PC-9 (cell line): ENCODE data around the gene WT1. TPM values are rescaled to one million over a fixed set of nuclear protein-coding genes. Genes with fewer than 3 reads are reported as not detected.

ENCODE experiments used
- BruUV-seq: library from RNA; stranded (reverse); fragments of 400-500 nt; replicated peaks from 2 replicates; lab custom pipeline; 2021; lab: Mats Ljungman, UMichigan
- CTCF ChIA-PET: fragments of 300-600 bp; sonication (Branson Sonifier 250); formaldehyde crosslinking; loops from one replicate; lab custom pipeline; 2022; ENCODE audit warnings: antibody characterized with exemption; lab: Charles Lee
- POLR2A ChIA-PET: fragments of 300-600 bp; sonication (Branson Sonifier 250); formaldehyde crosslinking; loops from one replicate; lab custom pipeline; 2022; ENCODE audit warnings: antibody characterized with exemption; ENCODE audit not compliant: unreplicated experiment; lab: Charles Lee
- DNase-seq, 2 experiments: peaks; one replicate each; pipeline versions ENCODE4 v3.0.0 to v3.0.0-alpha.2; 2015 to 2022; ENCODE audit warnings: mixed read lengths in 1 of 2
- H2AFZ ChIP-seq: fragments of 200-600 bp; sonication (generic); 2 replicates; pipeline ENCODE4 v1.8.1; 2017; ENCODE audit warnings: antibody characterized with exemption
- H3F3A ChIP-seq: fragments of 200-600 bp; sonication (generic); 2 replicates; pipeline ENCODE4 v1.8.1; 2017; ENCODE audit warnings: antibody characterized with exemption, mild to moderate bottlenecking, low read depth; ENCODE audit not compliant: insufficient read depth
- H3K27ac ChIP-seq: fragments of 200-600 bp; sonication (generic); 2 replicates; pipeline ENCODE4 v1.6.1; 2016; ENCODE audit warnings: mixed run types
- H3K27me3 ChIP-seq: fragments of 200-600 bp; sonication (generic); 2 replicates; pipeline ENCODE4 v1.6.1; 2016; ENCODE audit warnings: low read depth, mixed run types; ENCODE audit not compliant: insufficient read depth
- H3K36me3 ChIP-seq: fragments of 200-600 bp; sonication (generic); 2 replicates; pipeline ENCODE4 v1.6.1; 2016; ENCODE audit warnings: low read depth, mixed run types
- H3K4me1 ChIP-seq: fragments of 200-600 bp; sonication (generic); replicated peaks from 2 replicates; pipeline ENCODE4 v1.6.1; 2016; ENCODE audit warnings: mixed run types; ENCODE audit not compliant: insufficient read depth
- H3K4me2 ChIP-seq: fragments of 200-600 bp; sonication (generic); 2 replicates; pipeline ENCODE4 v1.6.1; 2017; ENCODE audit warnings: mixed run types
- H3K4me3 ChIP-seq: fragments of 200-600 bp; sonication (generic); 2 replicates; pipeline ENCODE4 v1.6.1; 2016; ENCODE audit warnings: mixed run types
- H3K79me2 ChIP-seq: fragments of 200-600 bp; sonication (generic); 2 replicates; pipeline ENCODE4 v1.6.1; 2017; ENCODE audit warnings: low read depth, mixed run types
- H3K9me2 ChIP-seq: fragments of 200-600 bp; sonication (generic); 2 replicates; pipeline ENCODE4 v1.8.1; 2017; ENCODE audit warnings: mild to moderate bottlenecking; ENCODE audit not compliant: insufficient read depth
- H3K9me3 ChIP-seq: fragments of 200-600 bp; sonication (generic); 2 replicates; pipeline ENCODE4 v1.8.1; 2016; ENCODE audit warnings: low read depth; ENCODE audit not compliant: insufficient read depth
- H4K20me1 ChIP-seq: fragments of 200-600 bp; sonication (generic); 2 replicates; pipeline ENCODE4 v1.8.1; 2017; ENCODE audit not compliant: insufficient read depth
- EZH2 ChIP-seq: fragments of 200-600 bp; sonication (generic); IDR thresholded peaks from 2 replicates; pipeline ENCODE4 v1.8.0; 2017; ENCODE audit warnings: antibody characterized with exemption, low read depth
- intact Hi-C: fragments of 100-400 bp; cut with micrococcal nuclease; formaldehyde crosslinking; loops from one replicate; pipeline ENCODE4 v1.10.0; 2022; ENCODE audit not compliant: unreplicated experiment
- total RNA-seq: library from RNA; stranded (reverse); gene quantifications from 2 replicates; pipeline ENCODE4 v1.2.3, GENCODE V29; 2021
- TF ChIP-seq, protein P1 (sequence below): fragments of 200-600 bp; sonication (generic); conservative IDR thresholded peaks from 2 replicates; pipeline ENCODE4 v1.6.1; 2017; ENCODE audit warnings: mixed run types, antibody characterized with exemption, mild to moderate bottlenecking, moderate library complexity

The WT1 gene
- total RNA-seq, 1 experiment from 2014 or later, result not detected

DNA sequence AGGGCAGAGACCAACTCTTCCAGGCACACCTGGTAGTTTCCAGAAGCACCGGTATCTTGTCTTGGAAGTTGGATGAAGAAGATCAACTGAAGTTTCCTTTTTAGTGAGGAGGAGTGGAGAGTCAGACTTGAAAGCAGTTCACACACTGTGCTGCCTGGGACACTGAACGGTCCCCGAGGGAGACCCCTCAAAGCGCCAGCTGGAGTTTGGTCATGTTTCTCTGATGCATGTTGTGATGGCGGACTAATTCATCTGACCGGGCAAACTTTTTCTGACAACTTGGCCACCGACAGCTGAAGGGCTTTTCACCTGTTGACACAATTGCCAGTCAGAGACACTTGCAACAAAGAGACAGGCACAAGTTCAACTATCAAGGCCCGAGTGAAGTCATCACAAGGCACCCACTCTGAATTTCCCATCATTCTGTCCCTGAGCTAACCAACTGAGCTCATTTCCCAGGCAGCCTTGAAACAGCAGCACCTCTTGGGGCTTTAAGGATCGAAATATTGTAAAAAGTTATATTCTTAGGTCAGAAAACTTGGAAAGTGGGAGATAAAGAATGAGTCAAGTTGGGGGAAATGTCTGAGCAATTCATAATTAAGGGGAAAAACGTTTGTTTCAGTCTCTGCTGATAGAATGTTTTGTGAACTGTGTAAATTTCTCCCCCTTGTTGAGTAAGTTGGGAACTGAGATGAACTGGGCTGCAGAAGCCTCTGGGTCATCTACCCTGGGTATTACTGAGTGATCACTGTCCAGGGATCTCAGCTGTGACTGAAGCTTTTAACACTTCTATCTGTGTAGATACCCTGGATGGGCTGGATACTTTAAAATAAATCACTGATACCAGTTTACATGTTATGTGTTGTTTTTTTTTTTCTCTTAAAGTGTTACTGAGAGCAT is 46.2 kb downstream of the WT1 start:
- Histone ChIP-seq H3F3A (no peaks in the 10 kb centered on the region), H3K4me3 (no peak overlapping the region), H3K4me1 (peaks cover 9% of the 10 kb centered on the region; the same call in 1 of the 2 replicates), H3K27ac (no peak overlapping the region), H3K27me3 (0 out of 2 replicates have a peak, but pooled peaks cover under 1% of the 10 kb centered on the region), H4K20me1 (no peaks in the 10 kb centered on the region), H3K9me3 (no peaks in the 10 kb centered on the region), H3K79me2 (no peaks in the 10 kb centered on the region), H3K36me3 (no peaks in the 10 kb centered on the region), H3K9me2 (no peaks in the 10 kb centered on the region), H2AFZ (no peak overlapping the region), H3K4me2 (no peak overlapping the region)
- no peak for DNase-seq
- no TSS peak for BruUV-seq
- intact Hi-C loops, result loop anchor here (5.0 kb wide), 1 partner anchor 403 kb away; the partner anchor contains the start of gene CCDC73
- CTCF ChIA-PET, result no interaction called here
- POLR2A ChIA-PET, result no interaction called here
- no peak for TF ChIP-seq EZH2
- TF ChIP-seq, protein P1, sequence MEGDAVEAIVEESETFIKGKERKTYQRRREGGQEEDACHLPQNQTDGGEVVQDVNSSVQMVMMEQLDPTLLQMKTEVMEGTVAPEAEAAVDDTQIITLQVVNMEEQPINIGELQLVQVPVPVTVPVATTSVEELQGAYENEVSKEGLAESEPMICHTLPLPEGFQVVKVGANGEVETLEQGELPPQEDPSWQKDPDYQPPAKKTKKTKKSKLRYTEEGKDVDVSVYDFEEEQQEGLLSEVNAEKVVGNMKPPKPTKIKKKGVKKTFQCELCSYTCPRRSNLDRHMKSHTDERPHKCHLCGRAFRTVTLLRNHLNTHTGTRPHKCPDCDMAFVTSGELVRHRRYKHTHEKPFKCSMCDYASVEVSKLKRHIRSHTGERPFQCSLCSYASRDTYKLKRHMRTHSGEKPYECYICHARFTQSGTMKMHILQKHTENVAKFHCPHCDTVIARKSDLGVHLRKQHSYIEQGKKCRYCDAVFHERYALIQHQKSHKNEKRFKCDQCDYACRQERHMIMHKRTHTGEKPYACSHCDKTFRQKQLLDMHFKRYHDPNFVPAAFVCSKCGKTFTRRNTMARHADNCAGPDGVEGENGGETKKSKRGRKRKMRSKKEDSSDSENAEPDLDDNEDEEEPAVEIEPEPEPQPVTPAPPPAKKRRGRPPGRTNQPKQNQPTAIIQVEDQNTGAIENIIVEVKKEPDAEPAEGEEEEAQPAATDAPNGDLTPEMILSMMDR, result no peak

DNA sequence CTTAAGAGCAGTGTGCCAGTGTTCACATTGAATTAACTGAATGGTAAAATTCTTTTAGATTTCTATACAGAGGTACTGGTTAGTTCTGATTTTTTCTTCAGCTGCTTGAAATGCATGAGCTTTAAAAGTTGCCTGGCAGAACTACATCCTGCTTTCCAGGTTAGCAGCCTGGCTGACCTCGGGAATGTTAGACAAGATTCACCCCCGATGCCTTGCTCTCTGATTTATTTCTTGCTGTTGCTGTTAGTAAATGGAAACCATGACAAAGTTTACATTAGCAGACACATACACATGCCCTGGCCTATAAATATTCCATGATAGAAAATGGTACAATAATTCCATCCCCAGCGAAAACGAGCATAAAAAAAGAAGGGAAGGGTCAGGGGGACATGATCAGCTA is 47.0 kb downstream of the WT1 start:
- Histone ChIP-seq H3K79me2 (no peaks in the 10 kb centered on the region), H3K4me1 (peaks cover 9% of the 10 kb centered on the region; the same call in 1 of the 2 replicates), H3K36me3 (no peaks in the 10 kb centered on the region), H3K27ac (no peak overlapping the region), H3K9me2 (no peaks in the 10 kb centered on the region), H3F3A (no peaks in the 10 kb centered on the region), H3K4me3 (no peak overlapping the region), H2AFZ (no peak overlapping the region), H3K9me3 (no peaks in the 10 kb centered on the region), H3K4me2 (no peak overlapping the region), H4K20me1 (no peaks in the 10 kb centered on the region), H3K27me3 (peaks cover 8% of the 10 kb centered on the region; the same call in 1 of the 2 replicates)
- ChIA-PET POLR2A (no interaction called here), CTCF (no interaction called here)
- no peak for DNase-seq
- BruUV-seq, result no TSS peak
- intact Hi-C loops, result loop anchor here (5.0 kb wide), 1 partner anchor 404 kb away; the partner anchor contains the start of gene CCDC73
- TF ChIP-seq EZH2, result no peak
- TF ChIP-seq, protein P1, result no peak

DNA sequence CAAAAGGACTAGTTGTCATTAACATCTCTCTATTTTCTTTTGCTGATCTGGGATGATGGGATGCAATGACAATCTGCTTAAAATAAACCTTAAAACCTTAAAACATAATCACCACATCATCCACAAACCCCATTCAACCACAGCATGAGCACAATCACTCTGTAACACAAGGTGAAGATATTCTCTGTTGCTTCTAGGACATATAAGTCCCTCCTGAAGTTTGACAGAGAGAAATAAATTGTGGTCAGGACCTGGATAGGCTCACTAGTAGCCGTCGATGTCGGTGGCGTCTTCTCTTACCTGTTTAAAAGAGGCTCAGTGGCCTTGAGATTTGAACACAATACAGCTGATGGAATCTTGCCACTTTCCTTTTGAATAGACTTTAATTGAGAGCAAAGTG is 47.9 kb downstream of the WT1 start:
- H3F3A ChIP-seq, result no peaks in the 10 kb centered on the region
- no peak overlapping the region for H3K4me3 ChIP-seq
- H3K4me1 ChIP-seq, result peaks cover 9% of the 10 kb centered on the region; the same call in 1 of the 2 replicates
- POLR2A ChIA-PET, result no interaction called here
- no peaks in the 10 kb centered on the region for H3K9me2 ChIP-seq
- H3K27ac ChIP-seq, result no peak overlapping the region
- H3K79me2 ChIP-seq, result no peaks in the 10 kb centered on the region
- CTCF ChIA-PET, result no interaction called here
- no peaks in the 10 kb centered on the region for H4K20me1 ChIP-seq
- BruUV-seq, result no TSS peak
- intact Hi-C loops, result loop anchor here (5.0 kb wide), 1 partner anchor 405 kb away; the partner anchor contains the start of gene CCDC73
- peaks cover 16% of the 10 kb centered on the region for H3K27me3 ChIP-seq
- TF ChIP-seq, protein P1, result no peak
- no peak for TF ChIP-seq EZH2
- no peaks in the 10 kb centered on the region for H3K9me3 ChIP-seq
- no peak overlapping the region for H2AFZ ChIP-seq
- no peak overlapping the region for H3K4me2 ChIP-seq
- no peaks in the 10 kb centered on the region for H3K36me3 ChIP-seq
- DNase-seq, result no peak
